Activated CD8-positive, alpha-beta T cell treated with anti-CD3 and anti-CD28 coated beads for 36 hours (primary cell): ENCODE measurements around the gene MYLK4. TPM values are rescaled to one million over a fixed set of nuclear protein-coding genes. Genes with fewer than 3 reads are reported as not detected.

Experiments used
- ATAC-seq: fragments of 200-7000 bp; cut with Tn5 transposase; one replicate; pipeline ENCODE4 v1.10.0; 2021; ENCODE audit warnings: mild to moderate bottlenecking, moderate library complexity
- CTCF ChIA-PET: fragments of 350-600 bp; sonication (Branson Sonifier 250); formaldehyde crosslinking; loops from one replicate; lab custom pipeline; 2021; ENCODE audit warnings: antibody characterized with exemption; lab: Charles Lee
- POLR2A ChIA-PET: fragments of 350-600 bp; sonication (Branson Sonifier 250); formaldehyde crosslinking; loops from one replicate; lab custom pipeline; 2021; ENCODE audit warnings: antibody characterized with exemption; lab: Charles Lee
- DNase-seq: peaks from one replicate; pipeline ENCODE4 v3.0.0-alpha.2; 2020
- H3K27ac Mint-ChIP-seq: one replicate; pipeline ENCODE4 v1.8.0; 2021; ENCODE audit warnings: mild to moderate bottlenecking, mixed read lengths
- H3K27me3 Mint-ChIP-seq: one replicate; pipeline ENCODE4 v1.8.0; 2021; ENCODE audit warnings: mixed read lengths
- H3K36me3 Mint-ChIP-seq: one replicate; pipeline ENCODE4 v1.8.0; 2021; ENCODE audit warnings: low read depth, mixed read lengths
- H3K4me1 Mint-ChIP-seq: one replicate; pipeline ENCODE4 v1.8.0; 2021; ENCODE audit warnings: low read depth, mixed read lengths
- H3K4me3 Mint-ChIP-seq: one replicate; pipeline ENCODE4 v1.8.0; 2021; ENCODE audit warnings: mild to moderate bottlenecking, moderate library complexity, mixed read lengths
- H3K9me3 Mint-ChIP-seq: one replicate; pipeline ENCODE4 v1.8.0; 2021; ENCODE audit warnings: mixed read lengths
- CTCF ChIP-seq: fragments of 200-600 bp; IDR thresholded peaks from one replicate; pipeline ENCODE4 v1.8.0; 2022; ENCODE audit warnings: antibody characterized with exemption, mild to moderate bottlenecking
- intact Hi-C: fragments of 100-400 bp; cut with micrococcal nuclease; formaldehyde crosslinking; loops from one replicate; pipeline ENCODE4 v1.10.0; 2022
- total RNA-seq, 2 experiments: library from RNA; stranded (reverse); gene quantifications; one replicate each; pipeline ENCODE4 v1.2.3, GENCODE V29; 2021

Gene MYLK4
- total RNA-seq, 2 experiments from 2014 or later: 0.09 to 0.11 TPM

GRCh38 chr6:2786269-2786668, 35.5 kb upstream of the MYLK4 start:
- Mint-ChIP-seq H3K4me3 (no peak overlapping the region), H3K27me3 (no peaks in the 10 kb centered on the region), H3K9me3 (no peaks in the 10 kb centered on the region), H3K27ac (no peak overlapping the region), H3K4me1 (peaks cover 19% of the 10 kb centered on the region), H3K36me3 (peaks cover 28% of the 10 kb centered on the region)
- POLR2A ChIA-PET: interaction anchor here (1.2 kb wide), 1 partner anchor 18 kb away, joined by 3 read pairs; no protein-coding TSS in a partner anchor
- ATAC-seq (no peak), DNase-seq (no peak)
- CTCF ChIA-PET: no interaction called here
- TF ChIP-seq CTCF: no peak
- intact Hi-C loops: no loop called here

GRCh38 chr6:2784930-2785329, 34.2 kb upstream of the MYLK4 start:
- H3K4me1 Mint-ChIP-seq: peaks cover 15% of the 10 kb centered on the region
- H3K36me3 Mint-ChIP-seq: peaks cover 34% of the 10 kb centered on the region
- no peak for TF ChIP-seq CTCF
- intact Hi-C loops: no loop called here
- ATAC-seq (no peak), DNase-seq (no peak)
- no peak overlapping the region for H3K27ac Mint-ChIP-seq
- H3K4me3 Mint-ChIP-seq: no peak overlapping the region
- ChIA-PET POLR2A (interaction anchor here (1.3 kb wide), 1 partner anchor 17 kb away, joined by 5 read pairs; no protein-coding TSS in a partner anchor), CTCF (interaction anchor here (2.2 kb wide), 1 partner anchor 62 kb away, joined by 9 read pairs; no protein-coding TSS in a partner anchor)
- H3K27me3 Mint-ChIP-seq: no peaks in the 10 kb centered on the region
- H3K9me3 Mint-ChIP-seq: no peaks in the 10 kb centered on the region

GRCh38 chr6:2784061-2784460, 33.3 kb upstream of the MYLK4 start:
- Mint-ChIP-seq H3K4me3 (no peak overlapping the region), H3K36me3 (peaks cover 37% of the 10 kb centered on the region), H3K27me3 (no peaks in the 10 kb centered on the region), H3K9me3 (no peaks in the 10 kb centered on the region), H3K27ac (no peak overlapping the region), H3K4me1 (peaks cover 15% of the 10 kb centered on the region)
- no peak for ATAC-seq
- CTCF ChIA-PET: interaction anchor here (1.2 to 2.2 kb wide), 7 partner anchors 11 to 205 kb away, joined by 4 to 9 read pairs (median 5); partner anchors contain the start of gene MYLK4
- intact Hi-C loops: no loop called here
- POLR2A ChIA-PET: interaction anchor here (0.6 to 2.0 kb wide), 3 partner anchors 11 to 92 kb away, joined by 3 to 8 read pairs (median 5); no protein-coding TSS in a partner anchor
- TF ChIP-seq CTCF: no peak
- DNase-seq: no peak

- DNase-seq (no peak), ATAC-seq (no peak)
- H3K4me1 Mint-ChIP-seq: peaks cover 12% of the 10 kb centered on the region
- POLR2A ChIA-PET: interaction anchor here (0.6 to 2.0 kb wide), 6 partner anchors 10 to 33 kb away, joined by 3 to 9 read pairs (median 6); partner anchors contain the start of gene WRNIP1
- peaks cover 44% of the 10 kb centered on the region for H3K36me3 Mint-ChIP-seq
- no peaks in the 10 kb centered on the region for H3K27me3 Mint-ChIP-seq
- intact Hi-C loops: no loop called here
- H3K9me3 Mint-ChIP-seq: no peaks in the 10 kb centered on the region
- H3K4me3 Mint-ChIP-seq: no peak overlapping the region
- no peak overlapping the region for H3K27ac Mint-ChIP-seq
- CTCF ChIA-PET: interaction anchor here (1.2 to 2.2 kb wide), 8 partner anchors 8 to 206 kb away, joined by 4 to 9 read pairs (median 6); partner anchors contain the start of gene MYLK4
- TF ChIP-seq CTCF: no peak
Measured at GRCh38 chr6:2783188-2783963, 32.7 kb upstream of the MYLK4 start.

GRCh38 chr6:2782825-2783187, 32.1 kb upstream of the MYLK4 start:
- H3K4me1 Mint-ChIP-seq: peaks cover 12% of the 10 kb centered on the region
- no peak overlapping the region for H3K27ac Mint-ChIP-seq
- ChIA-PET CTCF (interaction anchor here (0.8 to 2.0 kb wide), 6 partner anchors 9 to 206 kb away, joined by 3 to 8 read pairs (median 6); partner anchors contain the start of gene MYLK4), POLR2A (interaction anchor here (0.6 to 2.0 kb wide), 5 partner anchors 9 to 34 kb away, joined by 3 to 9 read pairs (median 8); partner anchors contain the start of gene WRNIP1)
- no peak for TF ChIP-seq CTCF
- ATAC-seq: no peak
- peaks cover 43% of the 10 kb centered on the region for H3K36me3 Mint-ChIP-seq
- no peak for DNase-seq
- no peak overlapping the region for H3K4me3 Mint-ChIP-seq
- intact Hi-C loops: no loop called here
- H3K9me3 Mint-ChIP-seq: no peaks in the 10 kb centered on the region
- H3K27me3 Mint-ChIP-seq: no peaks in the 10 kb centered on the region
